Skeletal muscle tissue (tissue), 4 donors: ENCODE data around the gene PGC. TPM values are rescaled to one million over a fixed set of nuclear protein-coding genes. Genes with fewer than 3 reads are reported as not detected.
A peak's percentile ranks its signal among the peaks of the same experiment; 100 is the strongest.

Experiments
- H3K27ac ChIP-seq: one replicate; pipeline ENCODE4 v1.7.0; 2013; ENCODE audit warnings: mild to moderate bottlenecking, low read depth, low read length, inconsistent platforms
- H3K27me3 ChIP-seq, 3 donors: one replicate each; pipeline ENCODE4 v1.7.0; 2013; ENCODE audit warnings: low read length in 3 of 3; ENCODE audit not compliant: control insufficient read depth in 3 of 3, insufficient read depth in 3 of 3
- H3K36me3 ChIP-seq, 3 donors: one replicate each; pipeline ENCODE4 v1.7.0; 2013; ENCODE audit warnings: low read length in 3 of 3; ENCODE audit not compliant: control insufficient read depth in 3 of 3, insufficient read depth in 3 of 3
- H3K4me1 ChIP-seq, 3 donors: one replicate each; pipeline ENCODE4 v1.7.0; 2013; ENCODE audit warnings: low read length in 3 of 3, mild to moderate bottlenecking in 3 of 3; ENCODE audit not compliant: control insufficient read depth in 3 of 3, insufficient read depth in 3 of 3
- H3K4me3 ChIP-seq, 3 donors: one replicate each; pipeline ENCODE4 v1.7.0; 2013; ENCODE audit warnings: low read length in 3 of 3
- H3K9ac ChIP-seq, 3 donors: one replicate each; pipeline ENCODE4 v1.7.0; 2013; ENCODE audit warnings: low read length in 3 of 3, mild to moderate bottlenecking in 3 of 3, moderate library complexity in 2 of 3, low read depth in 1 of 3
- H3K9me3 ChIP-seq, 3 donors: one replicate each; pipeline ENCODE4 v1.7.0; 2013; ENCODE audit warnings: low read length in 3 of 3; ENCODE audit not compliant: control insufficient read depth in 3 of 3
- total RNA-seq: library from RNA; depleted of rRNA; stranded (reverse); fragments of >200 nt; gene quantifications from one replicate; pipeline ENCODE4 v1.2.3, GENCODE V29; 2014
- donor health status: Osteomylitis.

Gene PGC
- 0.52 TPM for total RNA-seq

DNA sequence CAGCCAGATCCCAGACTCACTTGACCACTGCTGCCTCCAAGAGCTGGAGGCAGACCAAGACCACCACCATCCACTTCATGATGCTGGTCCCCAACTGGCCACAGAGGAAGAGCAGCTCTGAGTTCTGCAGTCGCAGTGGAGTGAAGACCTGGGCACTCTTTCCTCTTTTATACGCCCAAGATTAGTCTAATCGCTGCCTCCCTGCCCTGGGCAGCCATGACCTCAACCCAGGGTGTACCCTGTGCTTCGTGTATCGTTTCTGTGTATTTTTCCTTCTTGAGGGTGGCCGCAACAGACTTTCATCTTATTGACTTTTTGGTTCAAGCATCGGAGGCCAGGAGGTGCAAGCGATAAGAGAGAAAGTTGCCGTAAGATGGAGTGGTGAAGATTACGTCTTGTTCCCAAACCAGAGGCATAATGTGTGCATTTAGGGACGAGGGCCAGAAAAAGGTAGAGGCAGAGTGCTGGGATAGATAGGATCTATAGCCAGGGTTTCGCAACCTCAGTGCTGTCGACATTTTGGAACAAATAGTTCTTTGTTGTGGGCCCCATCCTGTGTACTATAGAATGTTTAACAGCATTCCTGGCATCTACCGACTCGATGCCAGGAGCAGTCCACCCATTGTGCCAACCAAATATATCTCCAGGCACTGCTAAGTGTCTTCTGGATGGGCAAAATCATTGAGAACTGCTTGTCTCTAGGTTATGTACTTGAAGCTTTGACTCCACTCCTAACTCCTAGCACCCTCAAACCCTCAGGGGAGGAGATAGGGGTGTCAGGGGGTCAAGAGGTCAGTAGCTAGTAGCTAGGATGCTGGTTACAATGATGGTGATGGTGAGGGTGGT lies at the start of gene PGC:
PGC (minus strand) TSS at position 142 of the 846 bp plus-strand sequence; CDS start at position 79, 63 bp downstream.
- no peaks in the 10 kb centered on the region for H3K36me3 ChIP-seq
- H3K27me3 ChIP-seq = no peaks in the 10 kb centered on the region
- H3K9me3 ChIP-seq = no peaks in the 10 kb centered on the region
- no peak within 1 kb of the TSS for H3K27ac ChIP-seq
- H3K4me1 ChIP-seq = no peaks in the 10 kb centered on the region
- H3K4me3 ChIP-seq = no peak within 1 kb of the TSS
- H3K9ac ChIP-seq = no peak within 1 kb of the TSS

DNA sequence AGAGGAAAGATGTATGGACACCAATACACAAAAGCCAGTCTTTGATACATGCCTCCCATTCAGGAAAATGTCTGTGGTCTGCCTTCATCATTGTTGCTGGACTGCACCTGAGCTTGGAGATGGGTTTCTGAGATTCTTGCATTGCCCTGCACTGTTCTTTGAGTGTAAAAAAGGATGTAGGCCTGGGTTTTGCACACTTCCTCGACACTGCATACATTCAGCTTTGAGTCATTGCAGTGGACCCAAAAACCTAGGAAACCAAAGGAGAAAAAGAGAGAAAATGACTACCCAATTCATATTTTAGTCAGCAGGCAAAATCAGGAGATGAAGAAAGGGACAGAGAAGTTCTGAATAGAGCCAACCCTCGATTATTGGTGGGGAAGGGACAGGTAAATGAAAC lies 49.3 kb upstream of the PGC start:
- H3K27me3 ChIP-seq = no peaks in the 10 kb centered on the region
- H3K27ac ChIP-seq = no peak overlapping the region
- peaks cover 9 to 40% (median 21%) of the 10 kb centered on the region in 3 donors for H3K36me3 ChIP-seq
- no peak overlapping the region for H3K9ac ChIP-seq
- peaks cover 0 to 4% (median 0%) of the 10 kb centered on the region in 3 donors for H3K4me1 ChIP-seq
- H3K4me3 ChIP-seq = no peak overlapping the region
- H3K9me3 ChIP-seq = no peaks in the 10 kb centered on the region

DNA sequence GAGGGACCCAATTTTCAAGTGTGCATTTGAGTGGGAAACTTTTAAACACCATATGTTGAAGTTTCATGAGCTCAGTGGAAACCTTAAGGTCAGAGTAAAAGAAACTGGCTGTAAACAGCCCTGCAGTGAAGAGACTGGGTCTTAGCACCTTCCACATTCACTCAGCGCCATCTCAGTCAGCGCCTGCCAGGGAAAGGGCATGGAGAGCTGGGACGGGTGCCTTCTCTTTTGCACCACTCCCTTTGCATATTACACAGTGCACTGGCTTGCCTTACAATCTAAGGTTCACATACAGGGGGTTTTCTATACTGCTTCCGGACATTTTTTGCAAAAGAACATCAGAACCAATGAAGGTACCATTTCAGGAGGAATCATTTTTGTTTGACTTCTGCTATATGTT lies 44.8 kb upstream of the PGC start:
- Histone ChIP-seq H3K27me3 (no peaks in the 10 kb centered on the region), H3K9me3 (no peaks in the 10 kb centered on the region), H3K4me1 (peaks cover 6 to 13% (median 10%) of the 10 kb centered on the region in 3 donors), H3K27ac (no peak overlapping the region), H3K4me3 (no peak overlapping the region), H3K9ac (no peak overlapping the region), H3K36me3 (peaks cover 15 to 47% (median 19%) of the 10 kb centered on the region in 3 donors)

DNA sequence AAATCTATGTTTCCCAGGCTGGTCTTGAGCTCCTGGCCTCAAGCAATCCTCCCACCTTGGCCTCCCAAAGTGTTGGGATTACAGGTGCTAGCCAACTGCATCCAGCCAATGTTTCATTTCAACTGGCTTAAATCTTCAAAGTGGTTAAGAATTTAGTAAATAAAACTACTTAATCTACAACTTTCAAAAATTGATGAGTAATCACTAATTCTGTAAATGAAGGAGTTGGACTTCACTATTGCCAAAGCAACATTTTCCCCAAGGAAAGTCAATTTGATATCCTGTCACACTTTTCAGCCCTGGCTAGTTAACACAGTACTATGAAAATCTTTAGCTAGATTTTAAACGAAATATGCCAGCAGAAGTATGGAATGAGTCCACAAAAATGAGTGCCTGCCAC lies 44.1 kb upstream of the PGC start:
- Histone ChIP-seq H3K36me3 (peaks cover 15 to 43% (median 16%) of the 10 kb centered on the region in 3 donors), H3K4me3 (no peak overlapping the region), H3K9me3 (no peaks in the 10 kb centered on the region), H3K9ac (no peak overlapping the region), H3K27ac (no peak overlapping the region), H3K4me1 (peaks cover 6 to 15% (median 13%) of the 10 kb centered on the region in 3 donors), H3K27me3 (no peaks in the 10 kb centered on the region)

DNA sequence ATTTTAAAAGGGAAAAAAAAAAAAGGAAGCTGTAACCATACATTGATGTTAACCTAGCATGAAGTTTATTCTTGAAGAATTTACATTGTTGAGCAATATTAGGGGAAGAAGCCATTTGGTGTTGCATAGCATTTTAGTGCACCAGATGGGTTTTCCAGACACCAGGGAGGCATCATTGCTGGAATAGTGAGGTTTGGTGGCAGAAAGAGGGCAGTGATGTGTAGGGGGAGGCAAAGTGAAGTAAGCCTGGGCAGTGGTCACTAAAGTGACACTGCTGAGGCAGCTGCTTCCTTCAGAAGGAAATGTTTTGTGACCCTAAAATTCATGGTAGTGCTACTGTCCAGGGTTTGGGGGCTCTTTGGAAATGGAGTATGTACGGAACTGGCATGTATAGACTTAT lies 42.8 kb upstream of the PGC start:
- H3K36me3 ChIP-seq = peaks cover 15 to 34% (median 15%) of the 10 kb centered on the region in 3 donors
- H3K9ac ChIP-seq = no peak overlapping the region
- H3K4me1 ChIP-seq = peaks cover 18 to 27% (median 20%) of the 10 kb centered on the region in 3 donors

DNA sequence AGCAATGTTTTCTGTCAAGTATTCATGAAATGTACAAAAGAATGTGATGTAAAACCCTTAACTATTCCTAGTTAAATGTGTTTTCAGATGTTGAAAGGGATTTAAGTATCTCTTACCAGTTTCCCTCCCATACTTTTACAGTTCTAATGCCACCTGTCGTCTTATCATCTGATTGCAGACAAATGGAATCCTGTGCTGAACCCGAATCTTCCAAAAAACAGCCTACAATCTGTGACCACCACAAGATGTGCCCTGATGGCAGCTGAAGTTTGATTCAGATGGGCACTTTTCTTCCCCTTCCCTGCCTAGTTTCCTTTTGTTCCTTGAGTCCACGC lies 42.2 kb upstream of the PGC start:
- Histone ChIP-seq H3K4me1 (peaks cover 19 to 34% (median 24%) of the 10 kb centered on the region in 3 donors), H3K4me3 (no peak overlapping the region), H3K27ac (no peak overlapping the region), H3K9me3 (no peaks in the 10 kb centered on the region), H3K27me3 (no peaks in the 10 kb centered on the region), H3K36me3 (peaks cover 15 to 29% (median 15%) of the 10 kb centered on the region in 3 donors), H3K9ac (no peak overlapping the region)

More for the DNA sequence above, 42.8 kb upstream of the PGC start:
- Histone ChIP-seq H3K4me3 (no peak overlapping the region), H3K27me3 (no peaks in the 10 kb centered on the region), H3K9me3 (no peaks in the 10 kb centered on the region), H3K27ac (no peak overlapping the region)

DNA sequence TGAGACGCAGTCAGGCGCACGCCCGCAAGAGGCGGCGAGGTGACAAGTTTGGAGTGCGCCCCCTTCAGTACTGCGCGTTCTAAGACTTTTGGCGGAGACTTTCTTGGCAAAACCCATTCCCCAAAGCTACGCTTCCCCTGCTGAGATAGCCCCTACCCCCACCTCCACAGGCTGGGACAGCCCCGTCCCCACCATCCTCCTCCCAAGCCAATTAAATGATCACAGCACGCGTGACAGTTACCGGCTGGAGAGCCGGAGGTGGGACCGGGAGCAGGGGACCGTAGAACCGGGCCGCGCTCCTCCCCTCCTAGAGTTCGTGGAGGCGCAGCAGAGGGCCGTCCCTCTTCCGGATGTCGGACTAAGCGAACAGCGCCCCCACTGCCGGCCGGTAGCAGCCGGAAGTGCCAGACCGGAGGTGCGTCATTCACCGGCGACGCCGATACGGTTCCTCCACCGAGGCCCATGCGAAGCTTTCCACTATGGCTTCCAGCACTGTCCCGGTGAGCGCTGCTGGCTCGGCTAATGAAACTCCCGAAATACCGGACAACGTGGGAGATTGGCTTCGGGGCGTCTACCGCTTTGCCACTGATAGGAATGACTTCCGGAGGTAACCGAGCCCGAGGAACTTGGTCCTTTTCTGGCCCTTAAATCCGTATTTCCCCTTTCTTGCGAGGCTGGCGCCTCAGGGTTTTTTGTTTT lies 40.2 kb upstream of the PGC start, which contains the start of gene TOMM6:
TOMM6 (plus strand) TSS at position 476 of the 699 bp plus-strand sequence; CDS start at position 480, 4 bp downstream.
- peak within 1 kb of the TSS; percentile 88 for H3K27ac ChIP-seq
- H3K9ac ChIP-seq = peak within 1 kb of the TSS; percentile 95 to 100 (median 100)
- peak within 1 kb of the TSS; percentile 82 to 98 (median 89) for H3K4me3 ChIP-seq
- no peaks in the 10 kb centered on the region for H3K27me3 ChIP-seq
- peaks cover 19 to 40% (median 20%) of the 10 kb centered on the region in 3 donors for H3K4me1 ChIP-seq
- H3K9me3 ChIP-seq = no peaks in the 10 kb centered on the region
- peaks cover 15 to 30% (median 15%) of the 10 kb centered on the region in 3 donors for H3K36me3 ChIP-seq

DNA sequence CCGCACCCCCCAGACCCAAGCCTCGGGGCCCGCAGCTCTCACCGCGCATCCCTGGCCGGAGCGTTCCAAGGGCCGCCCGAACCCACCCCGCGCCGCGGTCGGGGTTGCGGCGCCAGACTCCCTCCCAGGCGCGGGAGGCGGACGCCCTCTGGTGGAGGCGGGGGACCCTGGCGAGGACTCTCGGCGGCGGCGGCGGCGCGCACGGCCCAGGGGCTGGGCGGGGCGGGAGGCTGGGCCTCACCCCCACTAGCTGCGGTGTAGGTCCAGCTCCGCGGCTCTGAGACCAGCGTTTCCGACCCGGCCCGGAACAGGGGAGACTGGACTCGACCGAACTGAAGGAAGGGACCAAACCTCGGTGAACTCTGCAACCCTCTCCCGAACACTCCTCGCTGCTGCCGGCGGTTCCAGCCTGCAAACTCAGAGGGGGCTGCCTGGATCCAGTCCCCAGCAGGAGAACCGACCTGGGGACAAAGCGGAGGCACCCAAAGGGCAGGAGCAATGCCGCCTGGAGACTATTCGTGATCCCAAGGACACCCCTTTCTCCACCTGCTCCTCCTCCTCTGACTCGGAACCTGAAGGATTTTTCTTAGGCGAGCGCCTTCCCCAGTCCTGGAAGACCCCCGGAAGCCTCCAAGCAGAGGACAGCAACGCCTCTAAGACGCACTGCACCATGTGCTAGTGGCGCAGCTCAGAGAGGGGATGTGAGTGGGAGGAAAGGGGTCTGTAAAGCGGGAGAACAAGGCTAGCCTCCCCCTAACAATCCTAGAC lies 39.4 kb upstream of the PGC start:
- Histone ChIP-seq H3K27ac (peak overlapping the region; percentile 88), H3K36me3 (peaks cover 10 to 23% (median 15%) of the 10 kb centered on the region in 3 donors), H3K9me3 (no peaks in the 10 kb centered on the region), H3K4me1 (peaks cover 22 to 40% (median 23%) of the 10 kb centered on the region in 3 donors), H3K9ac (peak overlapping the region; percentile 95 to 100 (median 100)), H3K27me3 (no peaks in the 10 kb centered on the region), H3K4me3 (peak overlapping the region; percentile 82 to 98 (median 89))

DNA sequence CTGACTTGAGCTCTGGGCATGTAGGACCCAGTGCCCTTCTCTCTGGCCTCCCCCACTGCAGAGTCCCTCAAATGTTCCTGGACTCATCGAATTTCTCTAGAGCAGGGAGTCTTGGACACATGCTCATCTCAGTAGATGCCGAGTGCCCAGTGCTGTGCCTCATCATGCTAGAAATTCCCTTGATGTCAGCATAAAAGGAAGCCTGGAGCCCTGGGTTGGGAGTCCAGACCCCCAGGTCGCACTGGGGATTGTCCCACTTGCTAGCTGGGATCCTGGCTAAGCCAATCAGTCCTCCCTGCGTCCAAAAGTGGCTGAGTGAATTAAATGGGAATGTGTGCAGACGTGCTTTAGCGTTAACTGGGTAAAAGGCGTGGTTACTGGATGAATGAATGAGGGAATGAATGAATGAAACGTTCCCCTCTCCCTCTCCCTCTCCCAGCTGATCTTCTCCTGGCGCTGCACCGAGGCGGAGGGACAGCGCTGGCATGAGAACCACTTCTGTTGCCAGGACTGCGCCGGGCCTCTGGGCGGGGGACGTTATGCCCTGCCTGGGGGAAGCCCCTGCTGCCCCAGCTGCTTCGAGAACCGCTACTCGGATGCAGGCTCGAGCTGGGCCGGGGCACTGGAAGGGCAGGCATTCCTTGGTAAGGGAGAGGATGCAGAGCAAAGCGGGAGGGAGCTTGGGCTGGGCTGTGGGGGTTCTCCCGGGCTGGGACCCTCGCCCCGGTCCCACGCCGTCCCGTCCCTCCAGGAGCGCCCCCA lies 38.7 kb upstream of the PGC start:
- Histone ChIP-seq H3K9ac (peak overlapping the region in 2 of 3 donors; percentile 62 to 78), H3K27ac (no peak overlapping the region), H3K9me3 (no peaks in the 10 kb centered on the region), H3K27me3 (no peaks in the 10 kb centered on the region), H3K36me3 (peaks cover 10 to 20% (median 15%) of the 10 kb centered on the region in 3 donors), H3K4me1 (peaks cover 30 to 47% (median 30%) of the 10 kb centered on the region in 3 donors), H3K4me3 (peak overlapping the region; percentile 33 to 82 (median 74))
